ENCODE measurements around the gene COIL.
"Not testable (repeated sequence)": the region's sequence is repeated elsewhere in the genome, so short reads cannot be mapped to it uniquely, and the experiment has no call there.

Gene COIL

DNA sequence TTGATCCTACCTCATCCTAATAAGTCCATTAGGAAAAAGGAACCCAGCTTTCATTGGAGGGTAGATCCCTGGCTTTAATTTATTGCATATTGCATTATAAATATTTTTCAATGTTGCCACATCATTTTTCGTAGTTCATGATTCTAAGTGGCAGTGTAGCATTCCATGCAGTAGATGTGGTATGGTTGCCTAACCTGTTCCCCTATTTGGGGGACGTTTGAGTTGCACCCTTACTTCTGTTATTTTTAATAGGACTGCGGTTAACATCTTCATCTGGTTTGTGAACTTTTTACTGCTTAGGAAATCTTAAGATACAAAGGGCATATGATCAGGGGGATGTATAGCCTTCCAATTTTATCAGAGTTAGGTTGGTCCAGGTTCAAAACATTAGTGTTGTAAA is 22.5 kb upstream of the COIL start:
- no peak for DNase-seq (ENCODE audit: extremely low read depth, insufficient read length)
- Histone ChIP-seq H3K4me3 (replicated peaks; ENCODE audit: low read depth, low read length) (no peak overlapping the region), H3K27me3 (replicated peaks; ENCODE audit: control insufficient read depth, insufficient read depth, low read length) (no peaks in the 10 kb centered on the region), H3K36me3 (ENCODE audit: control insufficient read depth, insufficient read depth, low read length) (peaks cover 19% of the 10 kb centered on the region)
- TF ChIP-seq, protein P1, sequence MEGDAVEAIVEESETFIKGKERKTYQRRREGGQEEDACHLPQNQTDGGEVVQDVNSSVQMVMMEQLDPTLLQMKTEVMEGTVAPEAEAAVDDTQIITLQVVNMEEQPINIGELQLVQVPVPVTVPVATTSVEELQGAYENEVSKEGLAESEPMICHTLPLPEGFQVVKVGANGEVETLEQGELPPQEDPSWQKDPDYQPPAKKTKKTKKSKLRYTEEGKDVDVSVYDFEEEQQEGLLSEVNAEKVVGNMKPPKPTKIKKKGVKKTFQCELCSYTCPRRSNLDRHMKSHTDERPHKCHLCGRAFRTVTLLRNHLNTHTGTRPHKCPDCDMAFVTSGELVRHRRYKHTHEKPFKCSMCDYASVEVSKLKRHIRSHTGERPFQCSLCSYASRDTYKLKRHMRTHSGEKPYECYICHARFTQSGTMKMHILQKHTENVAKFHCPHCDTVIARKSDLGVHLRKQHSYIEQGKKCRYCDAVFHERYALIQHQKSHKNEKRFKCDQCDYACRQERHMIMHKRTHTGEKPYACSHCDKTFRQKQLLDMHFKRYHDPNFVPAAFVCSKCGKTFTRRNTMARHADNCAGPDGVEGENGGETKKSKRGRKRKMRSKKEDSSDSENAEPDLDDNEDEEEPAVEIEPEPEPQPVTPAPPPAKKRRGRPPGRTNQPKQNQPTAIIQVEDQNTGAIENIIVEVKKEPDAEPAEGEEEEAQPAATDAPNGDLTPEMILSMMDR (IDR thresholded peaks at IDR 0.05; ENCODE audit: insufficient read depth, low read length, poor library complexity, severe bottlenecking) = no peak

DNA sequence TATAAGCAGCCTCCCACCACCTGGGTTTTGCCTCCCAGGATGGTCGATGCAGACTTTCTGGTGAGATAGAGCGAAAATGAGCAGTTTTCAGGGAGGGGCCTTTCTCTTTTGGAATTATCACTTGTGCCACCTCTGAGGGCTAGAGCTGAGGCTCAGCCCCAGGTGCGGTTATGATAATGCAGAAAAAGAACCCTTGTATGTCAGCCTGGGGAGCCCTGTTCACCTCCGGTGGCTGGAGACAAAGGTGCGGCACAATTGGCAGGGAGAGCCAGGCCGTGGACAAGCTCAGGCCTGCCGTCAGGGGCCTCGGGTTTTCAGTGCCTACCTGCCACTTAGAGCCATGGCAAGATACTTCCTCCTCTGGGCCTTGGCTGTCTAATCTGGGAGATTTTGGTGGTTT is 21.5 kb upstream of the COIL start:
- TF ChIP-seq, protein P1 (IDR thresholded peaks at IDR 0.05; ENCODE audit: insufficient read depth, low read length, poor library complexity, severe bottlenecking) = no peak
- DNase-seq (ENCODE audit: extremely low read depth, insufficient read length) = no peak
- Histone ChIP-seq H3K36me3 (ENCODE audit: control insufficient read depth, insufficient read depth, low read length) (peaks cover 15% of the 10 kb centered on the region), H3K27me3 (replicated peaks; ENCODE audit: control insufficient read depth, insufficient read depth, low read length) (no peaks in the 10 kb centered on the region), H3K4me3 (replicated peaks; ENCODE audit: low read depth, low read length) (no peak overlapping the region)

DNA sequence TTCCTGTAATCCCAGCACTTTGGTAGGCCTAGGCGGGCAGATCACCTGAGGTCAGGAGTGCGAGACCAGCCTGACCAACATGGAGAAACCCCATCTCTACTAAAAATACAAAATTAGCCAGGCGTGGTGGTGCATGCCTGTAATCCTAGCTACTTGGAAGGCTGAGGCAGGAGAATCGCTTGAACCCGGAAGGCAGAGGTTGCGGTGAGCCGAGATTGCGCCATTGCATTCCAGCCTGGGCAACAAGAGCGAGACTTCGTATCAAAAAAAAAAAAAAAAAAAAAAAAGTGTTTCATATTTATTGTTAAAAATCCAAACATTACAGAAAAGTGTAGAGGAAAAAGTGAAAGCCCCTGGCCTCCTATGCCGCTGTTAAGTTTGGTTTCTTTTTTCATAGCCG is 19.7 kb upstream of the COIL start:
- not testable (repeated sequence) for H3K4me3 ChIP-seq (replicated peaks; ENCODE audit: low read depth, low read length); DNase-seq (ENCODE audit: extremely low read depth, insufficient read length); H3K27me3 ChIP-seq (replicated peaks; ENCODE audit: control insufficient read depth, insufficient read depth, low read length); H3K36me3 ChIP-seq (ENCODE audit: control insufficient read depth, insufficient read depth, low read length)

DNA sequence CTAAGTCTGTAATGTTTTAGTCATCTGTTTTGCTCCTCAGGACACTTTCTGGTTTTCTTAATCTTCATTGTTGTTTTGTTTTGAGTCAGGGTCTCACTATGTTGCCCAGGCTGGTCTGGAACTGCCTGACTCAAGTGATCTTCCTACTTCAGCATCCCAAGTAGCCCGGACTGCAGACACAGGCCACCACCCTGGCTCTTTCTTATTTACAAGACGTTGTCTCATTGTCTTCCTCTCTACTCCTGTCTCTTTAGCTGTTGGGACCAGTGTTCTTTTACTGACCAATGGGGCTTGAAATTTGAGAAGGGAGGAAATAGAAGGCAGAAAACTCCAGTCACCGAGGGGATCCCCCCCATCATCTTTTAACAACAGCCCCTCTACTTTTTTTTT is 18.2 kb upstream of the COIL start:
- no peak for DNase-seq (ENCODE audit: extremely low read depth, insufficient read length)
- TF ChIP-seq, protein P1 (IDR thresholded peaks at IDR 0.05; ENCODE audit: insufficient read depth, low read length, poor library complexity, severe bottlenecking) = no peak
- Histone ChIP-seq H3K36me3 (ENCODE audit: control insufficient read depth, insufficient read depth, low read length) (peaks cover 6% of the 10 kb centered on the region), H3K4me3 (replicated peaks; ENCODE audit: low read depth, low read length) (peak overlapping the region; percentile 86), H3K27me3 (replicated peaks; ENCODE audit: control insufficient read depth, insufficient read depth, low read length) (no peaks in the 10 kb centered on the region)

DNA sequence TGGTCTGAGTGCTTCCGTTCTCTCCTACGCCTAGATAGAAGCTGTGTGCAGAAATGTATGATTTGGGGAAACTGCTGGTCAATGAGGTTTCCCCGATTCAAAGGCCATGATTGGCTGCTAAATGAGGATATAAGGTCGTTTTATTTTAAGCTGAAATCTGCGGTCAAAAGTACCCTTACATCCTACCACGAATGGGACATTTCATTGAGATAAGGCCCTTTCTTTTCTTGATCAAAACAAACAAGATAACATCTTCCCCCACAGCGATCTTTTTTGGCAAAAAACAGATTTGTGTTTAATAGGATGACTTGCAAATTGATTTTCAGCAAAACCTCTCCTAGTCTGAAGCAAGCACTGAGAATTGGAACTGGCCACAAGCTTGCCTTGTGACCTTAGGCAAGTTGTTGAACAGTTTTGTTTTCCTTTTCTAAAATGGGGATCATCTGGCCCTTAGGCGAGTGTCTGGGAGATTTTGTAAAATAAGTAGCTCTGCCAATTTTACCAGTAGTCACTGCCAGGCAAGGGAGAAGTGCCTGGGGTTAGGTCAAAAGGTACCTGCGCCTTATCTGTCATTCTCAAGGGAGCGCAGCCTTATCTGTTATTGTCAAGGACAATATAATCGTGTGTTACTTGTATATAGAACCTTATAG is 17.7 kb upstream of the COIL start:
- TF ChIP-seq, protein P1 (IDR thresholded peaks at IDR 0.05; ENCODE audit: insufficient read depth, low read length, poor library complexity, severe bottlenecking) = no peak
- DNase-seq (ENCODE audit: extremely low read depth, insufficient read length) = peak; percentile 16

DNA sequence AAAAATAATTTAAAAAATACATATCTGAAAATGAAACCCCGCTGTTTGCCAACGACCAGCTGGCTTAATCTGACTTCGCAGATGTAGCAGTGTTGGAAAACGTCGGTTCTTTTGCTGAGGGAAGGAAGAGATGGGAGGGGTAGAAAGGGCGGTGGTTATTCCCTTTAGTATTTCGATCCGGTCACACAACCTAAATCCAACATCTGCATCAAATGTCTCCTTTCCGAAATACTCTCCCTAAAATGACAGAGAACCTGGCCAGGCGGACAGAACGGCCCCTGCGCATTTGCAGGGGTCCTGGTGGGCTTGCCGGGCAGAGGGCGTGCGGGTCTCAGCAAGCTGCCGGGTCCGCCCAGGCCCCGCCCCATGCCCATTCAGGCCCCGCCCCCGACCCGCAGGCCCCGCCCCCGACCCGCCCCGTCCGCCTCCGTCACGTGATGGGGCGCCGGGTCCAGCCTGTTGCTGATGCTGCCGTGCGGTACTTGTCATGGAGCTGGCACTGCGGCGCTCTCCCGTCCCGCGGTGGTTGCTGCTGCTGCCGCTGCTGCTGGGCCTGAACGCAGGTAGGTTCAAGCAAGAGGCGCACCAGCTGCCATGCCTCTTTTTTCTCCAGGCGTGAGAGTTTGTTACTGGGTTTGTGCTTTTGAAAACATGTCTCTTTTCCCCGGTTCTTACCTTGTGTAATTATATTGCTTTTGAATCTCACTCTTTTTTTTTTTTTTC is 17.0 kb upstream of the COIL start, which contains the start of gene SCPEP1:
TSS of gene SCPEP1 (plus strand) at position 459 of the 723 bp plus-strand sequence. CDS start at position 488, 29 bp downstream.
- no peaks in the 10 kb centered on the region for H3K27me3 ChIP-seq (replicated peaks; ENCODE audit: control insufficient read depth, insufficient read depth, low read length)
- TF ChIP-seq, protein P1 (IDR thresholded peaks at IDR 0.05; ENCODE audit: insufficient read depth, low read length, poor library complexity, severe bottlenecking) = no peak
- H3K36me3 ChIP-seq (ENCODE audit: control insufficient read depth, insufficient read depth, low read length) = peaks cover 6% of the 10 kb centered on the region
- DNase-seq (ENCODE audit: extremely low read depth, insufficient read length) = peak; percentile 80
- H3K4me3 ChIP-seq (replicated peaks; ENCODE audit: low read depth, low read length) = peak within 1 kb of the TSS; percentile 86

More for the DNA sequence above, 17.7 kb upstream of the COIL start:
- H3K36me3 ChIP-seq (ENCODE audit: control insufficient read depth, insufficient read depth, low read length) = peaks cover 6% of the 10 kb centered on the region
- H3K27me3 ChIP-seq (replicated peaks; ENCODE audit: control insufficient read depth, insufficient read depth, low read length) = no peaks in the 10 kb centered on the region
- H3K4me3 ChIP-seq (replicated peaks; ENCODE audit: low read depth, low read length) = peak overlapping the region; percentile 86

Data from GM06990 (cell line).